Upper lobe of right lung (tissue), 1 donor: ENCODE measurements around the gene ABHD2. TPM values are rescaled to one million over a fixed set of nuclear protein-coding genes. Genes with fewer than 3 reads are reported as not detected.

Experiments used
- total RNA-seq: library from RNA; stranded (reverse); fragmentation: NEBNext Ultra II Directional; extraction: Animal tissue kit (Norgen Biotek cat#: 25700); gene quantifications from one replicate; pipeline ENCODE4 v1.2.1, GENCODE V29; 2021
- donor health status: DM: no; HTN: yes; CAD: no; lungs with severe emphysema.

The ABHD2 gene
- total RNA-seq, 1 donor from 2014 or later = 182 TPM

Other genes starting within 250 kb of the ABHD2 start
- 4.6 TPM for gene HAPLN3, start 192.9 kb upstream of the ABHD2 start, total RNA-seq
- 168 TPM for gene MFGE8, start 175.1 kb upstream of the ABHD2 start, total RNA-seq
- gene RLBP1, start 133.1 kb downstream of the ABHD2 start, total RNA-seq = not detected
- 4.1 TPM for gene FANCI, start 155.5 kb downstream of the ABHD2 start, total RNA-seq
- gene POLG, start 246.4 kb downstream of the ABHD2 start, total RNA-seq = 56.6 TPM